Astrocyte of the spinal cord (primary cell): ENCODE results near the gene CCDC12.

Experiments used
- DNase-seq: peaks from one replicate; pipeline ENCODE4 v3.0.0; 2011; ENCODE audit warnings: low read depth, low spot score
- H3K4me3 ChIP-seq: 2 replicates; pipeline ENCODE4 v1.5.1; 2011; ENCODE audit warnings: low read depth, mild to moderate bottlenecking, low read length, moderate library complexity
- in situ Hi-C: cut with HindIII; loops from 2 replicates; pipeline ENCODE4 v1.10.0; 2017; ENCODE audit warnings: low sequenced_read_pairs
- TF ChIP-seq, protein P1 (sequence below): IDR thresholded peaks from 2 replicates; pipeline ENCODE4 v1.5.1; 2012; ENCODE audit warnings: low read depth, mild to moderate bottlenecking, low read length, inconsistent platforms

Gene CCDC12

DNA sequence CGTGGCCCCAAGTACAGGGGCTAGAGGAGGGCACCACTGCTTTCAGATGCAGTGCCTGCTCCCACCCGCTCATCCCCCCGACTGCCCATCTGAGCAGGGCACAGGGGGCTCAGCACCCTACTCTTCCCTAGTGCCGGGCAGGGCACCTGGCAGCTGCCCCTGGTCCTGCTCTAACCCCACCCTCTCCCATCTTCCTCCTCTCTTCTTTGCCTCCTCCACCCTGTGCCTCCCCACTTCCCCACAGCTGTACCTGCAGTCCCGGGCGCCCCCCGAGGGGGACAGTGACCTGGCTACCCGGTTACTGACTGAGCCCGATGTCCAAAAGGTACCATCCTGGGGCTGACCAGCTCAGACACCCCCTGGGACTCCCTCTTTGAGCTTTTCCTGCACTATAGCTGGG is 15.7 kb upstream of the CCDC12 start:
- no peak for DNase-seq
- TF ChIP-seq, protein P1, sequence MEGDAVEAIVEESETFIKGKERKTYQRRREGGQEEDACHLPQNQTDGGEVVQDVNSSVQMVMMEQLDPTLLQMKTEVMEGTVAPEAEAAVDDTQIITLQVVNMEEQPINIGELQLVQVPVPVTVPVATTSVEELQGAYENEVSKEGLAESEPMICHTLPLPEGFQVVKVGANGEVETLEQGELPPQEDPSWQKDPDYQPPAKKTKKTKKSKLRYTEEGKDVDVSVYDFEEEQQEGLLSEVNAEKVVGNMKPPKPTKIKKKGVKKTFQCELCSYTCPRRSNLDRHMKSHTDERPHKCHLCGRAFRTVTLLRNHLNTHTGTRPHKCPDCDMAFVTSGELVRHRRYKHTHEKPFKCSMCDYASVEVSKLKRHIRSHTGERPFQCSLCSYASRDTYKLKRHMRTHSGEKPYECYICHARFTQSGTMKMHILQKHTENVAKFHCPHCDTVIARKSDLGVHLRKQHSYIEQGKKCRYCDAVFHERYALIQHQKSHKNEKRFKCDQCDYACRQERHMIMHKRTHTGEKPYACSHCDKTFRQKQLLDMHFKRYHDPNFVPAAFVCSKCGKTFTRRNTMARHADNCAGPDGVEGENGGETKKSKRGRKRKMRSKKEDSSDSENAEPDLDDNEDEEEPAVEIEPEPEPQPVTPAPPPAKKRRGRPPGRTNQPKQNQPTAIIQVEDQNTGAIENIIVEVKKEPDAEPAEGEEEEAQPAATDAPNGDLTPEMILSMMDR, result no peak
- in situ Hi-C loops, result no loop called here
- H3K4me3 ChIP-seq, result no peak overlapping the region

DNA sequence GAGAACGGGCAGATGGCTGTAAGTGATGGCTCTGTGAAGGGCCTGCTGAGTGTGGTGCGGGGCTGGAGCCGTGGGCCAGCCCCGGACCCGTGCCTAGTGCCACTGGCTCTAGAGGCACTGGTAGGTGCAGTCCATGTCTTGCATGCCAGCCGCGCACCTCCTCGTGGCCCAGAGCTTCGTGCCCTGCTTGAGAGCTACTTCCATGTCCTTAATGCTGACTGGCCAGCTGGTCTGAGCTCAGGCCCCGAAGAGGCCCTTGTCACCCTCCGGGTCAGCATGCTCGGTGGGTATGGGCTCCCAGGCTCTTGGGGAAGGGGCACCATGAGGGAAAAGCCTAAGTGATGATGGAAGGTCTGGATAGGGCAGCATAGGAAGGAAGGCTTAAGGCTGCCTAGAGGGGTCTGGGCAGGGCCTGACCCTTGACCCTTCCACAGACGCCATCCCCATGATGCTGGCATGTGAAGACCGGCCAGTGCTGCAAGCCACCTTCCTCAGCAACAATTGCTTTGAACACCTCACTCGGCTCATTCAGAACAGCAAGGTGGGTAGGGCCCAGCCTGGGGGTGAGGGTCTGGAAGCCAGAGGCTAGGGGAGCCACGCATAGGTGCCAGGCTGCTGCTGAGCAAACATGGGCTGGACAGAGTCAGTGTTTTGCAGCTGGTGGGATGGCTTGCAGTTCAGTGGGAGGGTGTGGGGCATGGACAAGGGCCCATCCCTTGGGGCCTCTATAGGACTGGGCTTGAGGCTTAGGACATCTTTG is 15.0 kb upstream of the CCDC12 start:
- no peak overlapping the region for H3K4me3 ChIP-seq
- TF ChIP-seq, protein P1, result no peak
- in situ Hi-C loops, result no loop called here
- no peak for DNase-seq

DNA sequence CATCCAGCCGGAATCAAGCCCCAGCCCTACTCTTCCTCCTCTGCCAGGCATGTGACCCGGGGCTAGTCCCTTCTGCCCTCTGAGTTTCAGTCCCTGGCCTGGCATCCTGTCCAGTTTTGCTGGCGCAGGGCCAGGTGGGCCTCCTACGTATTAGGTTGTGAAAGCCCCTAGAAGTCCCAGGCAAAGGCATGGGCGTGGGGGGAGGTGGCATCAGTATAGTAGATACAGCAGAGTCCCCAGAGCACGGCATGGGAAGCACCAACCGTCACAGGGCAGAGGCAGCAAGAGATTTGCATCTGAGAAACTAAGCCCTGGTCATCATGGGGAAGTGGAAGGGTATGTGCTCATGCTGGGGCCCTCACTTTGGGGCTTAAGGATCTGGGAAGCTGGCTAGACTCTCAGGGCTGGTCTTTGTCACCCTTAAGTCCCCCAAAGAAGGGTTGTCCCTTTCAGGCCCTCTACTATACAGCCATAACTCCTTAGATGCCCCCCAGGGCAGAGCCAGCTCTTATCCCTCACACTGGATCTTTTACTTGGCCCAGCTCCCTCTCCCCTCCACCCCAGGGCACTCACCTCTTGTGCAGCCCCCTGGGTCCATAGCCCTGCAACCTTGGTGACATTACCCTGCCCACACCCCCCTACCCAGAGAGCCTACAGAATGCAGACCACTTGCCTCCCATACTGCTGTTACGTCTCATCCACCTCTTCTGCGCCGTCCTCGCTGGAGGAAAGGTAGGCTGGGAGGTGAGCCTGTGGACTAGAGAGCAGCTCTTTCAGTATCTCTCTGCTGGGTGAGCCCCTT is 14.2 kb upstream of the CCDC12 start:
- in situ Hi-C loops, result no loop called here
- DNase-seq, result no peak
- no peak overlapping the region for H3K4me3 ChIP-seq
- TF ChIP-seq, protein P1, result no peak

DNA sequence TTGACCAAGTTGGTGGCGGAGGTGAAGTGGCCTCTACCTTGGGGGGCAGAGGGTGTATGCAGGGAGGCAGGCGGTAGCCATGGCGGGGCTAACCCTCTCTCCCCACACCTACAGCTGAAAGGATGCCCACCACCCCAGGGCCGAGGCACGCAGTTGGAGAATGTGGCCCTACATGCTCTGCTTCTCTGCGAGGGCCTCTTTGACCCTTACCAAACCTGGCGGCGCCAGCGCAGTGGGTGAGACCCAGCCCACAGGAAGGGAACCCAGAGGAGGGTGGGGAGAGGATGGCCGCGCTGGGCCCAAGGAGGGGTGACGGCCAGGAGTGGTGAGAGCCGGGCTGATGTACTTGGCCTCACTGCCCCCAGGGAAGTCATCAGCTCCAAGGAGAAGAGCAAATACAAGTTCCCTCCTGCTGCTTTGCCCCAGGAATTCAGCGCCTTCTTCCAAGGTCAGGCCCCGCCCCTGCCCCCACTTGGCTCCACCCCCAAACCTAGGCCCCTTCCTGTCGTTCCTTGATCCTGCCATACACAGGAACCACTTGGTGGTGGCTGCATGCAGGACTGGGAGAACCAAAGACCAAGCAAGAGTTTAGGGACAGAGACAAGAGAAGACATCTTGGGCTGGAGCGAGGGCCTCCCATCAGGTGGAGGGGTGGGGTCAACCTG is 12.7 kb upstream of the CCDC12 start:
- TF ChIP-seq, protein P1, result no peak
- DNase-seq, result no peak
- in situ Hi-C loops, result no loop called here
- H3K4me3 ChIP-seq, result no peak overlapping the region

DNA sequence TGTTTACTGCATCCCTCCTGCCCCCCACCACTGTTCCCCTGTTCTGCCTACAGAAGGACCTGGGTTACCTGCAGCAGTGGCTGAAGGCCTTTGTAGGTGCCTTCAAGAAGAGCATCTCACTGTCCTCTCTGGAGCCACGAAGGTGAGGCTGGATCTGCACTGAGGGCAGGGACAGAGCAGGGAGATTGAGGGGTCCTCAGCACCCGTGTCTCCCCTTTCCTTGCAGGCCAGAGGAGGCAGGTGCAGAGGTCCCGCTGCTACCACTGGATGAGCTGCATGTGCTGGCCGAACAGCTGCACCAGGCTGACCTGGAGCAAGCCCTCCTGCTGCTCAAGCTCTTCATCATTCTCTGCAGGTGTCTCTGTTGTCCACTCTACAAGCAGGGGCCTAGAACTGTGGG is 12.1 kb upstream of the CCDC12 start:
- TF ChIP-seq, protein P1, result no peak
- no peak for DNase-seq
- in situ Hi-C loops, result no loop called here
- no peak overlapping the region for H3K4me3 ChIP-seq

DNA sequence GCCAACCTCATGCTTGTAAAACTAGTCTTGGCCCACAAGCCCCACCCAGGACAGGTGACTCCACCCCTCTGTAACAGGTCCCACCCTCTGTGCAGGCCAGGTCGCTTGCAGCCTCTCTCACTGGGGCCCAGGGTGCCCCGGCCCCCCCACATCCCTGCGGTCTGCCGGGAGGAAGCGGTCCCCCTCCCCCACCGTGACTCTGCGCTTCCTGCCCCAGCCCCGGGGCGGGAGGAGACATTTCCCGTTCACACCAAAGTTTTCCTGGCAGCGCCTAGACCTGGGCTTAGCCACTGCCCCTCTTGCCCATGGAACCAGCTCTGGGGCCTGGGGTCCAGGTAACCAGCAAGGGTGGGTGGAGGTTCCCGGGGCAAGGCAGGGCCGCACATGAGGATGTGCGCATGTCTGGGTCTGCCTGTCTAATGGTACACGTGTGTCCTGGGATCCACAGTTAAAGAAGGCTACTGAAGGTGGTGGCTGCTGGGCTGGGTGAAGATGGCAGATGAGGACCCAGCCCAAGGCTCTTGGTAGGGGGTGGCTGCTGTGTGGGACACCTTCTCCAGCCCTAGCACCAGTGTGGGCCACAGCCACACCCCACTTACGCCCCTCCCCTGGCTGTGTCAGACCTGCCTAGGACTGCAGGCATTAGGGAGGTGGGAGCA is 11.3 kb upstream of the CCDC12 start:
- TF ChIP-seq, protein P1, result no peak
- in situ Hi-C loops, result no loop called here
- DNase-seq, result no peak
- no peak overlapping the region for H3K4me3 ChIP-seq
